ENCODE measurements around the gene NMT1. TPM values are rescaled to one million over a fixed set of nuclear protein-coding genes. Genes with fewer than 3 reads are reported as not detected.
A peak's percentile ranks its signal among the peaks of the same experiment; 100 is the strongest.

The NMT1 gene
- total RNA-seq, 1 experiment from 2014 or later: 132 TPM

GRCh38 chr17:45155029-45155428 is 93.9 kb downstream of the NMT1 start:
- Histone ChIP-seq H3K9me3 (ENCODE audit: insufficient read depth, low read depth) (no peaks in the 10 kb centered on the region), H3K36me3 (ENCODE audit: low read depth) (peaks cover 15% of the 10 kb centered on the region), H3K79me2 (ENCODE audit: low read depth) (peaks cover 83% of the 10 kb centered on the region), H2AFZ (no peak overlapping the region), H3F3A (ENCODE audit: insufficient read depth, low read depth) (peaks cover 74% of the 10 kb centered on the region), H3K4me2 (peak overlapping the region; percentile 82), H3K4me1 (replicated peaks; ENCODE audit: insufficient read depth) (peaks cover 72% of the 10 kb centered on the region), H4K20me1 (ENCODE audit: insufficient read depth) (no peaks in the 10 kb centered on the region; the same call in 1 of the 2 replicates), H3K4me3 (peak overlapping the region; percentile 36; the same call in 1 of the 2 replicates), H3K9me2 (ENCODE audit: insufficient read depth) (no peaks in the 10 kb centered on the region), H3K27ac (peak overlapping the region; percentile 75), H3K27me3 (ENCODE audit: insufficient read depth, low read depth) (no peaks in the 10 kb centered on the region)
- no TSS peak for BruUV-seq (replicated peaks)
- CTCF ChIA-PET: interaction anchor here (0.6 to 2.3 kb wide), 8 partner anchors 16 to 270 kb away, joined by 4 to 37 read pairs (median 16); partner anchors contain the start of gene ACBD4
- POLR2A ChIA-PET (ENCODE audit: unreplicated experiment): interaction anchor here (0.5 to 1.4 kb wide), 8 partner anchors 14 to 269 kb away, joined by 3 to 41 read pairs (median 8); partner anchors contain the start of gene C1QL1
- no peak for TF ChIP-seq EZH2 (IDR thresholded peaks at IDR 0.05; ENCODE audit: low read depth)
- 0 out of 2 replicates have a peak, but pooled peaks have one; percentile 21 for TF ChIP-seq CTCF (conservative IDR thresholded peaks at IDR 0.05)
- peak in 1 of 2 experiments; percentile 74 for DNase-seq
- intact Hi-C loops (cut with micrococcal nuclease; ENCODE audit: unreplicated experiment): no loop called here

GRCh38 chr17:45155483-45155882 is 94.4 kb downstream of the NMT1 start:
- Histone ChIP-seq H3K36me3 (ENCODE audit: low read depth) (peaks cover 10% of the 10 kb centered on the region), H4K20me1 (ENCODE audit: insufficient read depth) (no peaks in the 10 kb centered on the region; the same call in 1 of the 2 replicates), H3K9me3 (ENCODE audit: insufficient read depth, low read depth) (no peaks in the 10 kb centered on the region), H3K27ac (peak overlapping the region; percentile 75), H3K79me2 (ENCODE audit: low read depth) (peaks cover 83% of the 10 kb centered on the region), H3K27me3 (ENCODE audit: insufficient read depth, low read depth) (no peaks in the 10 kb centered on the region), H3K4me3 (peak overlapping the region; percentile 36; the same call in 1 of the 2 replicates), H2AFZ (no peak overlapping the region), H3K4me2 (peak overlapping the region; percentile 82), H3K4me1 (replicated peaks; ENCODE audit: insufficient read depth) (peaks cover 74% of the 10 kb centered on the region), H3K9me2 (ENCODE audit: insufficient read depth) (no peaks in the 10 kb centered on the region), H3F3A (ENCODE audit: insufficient read depth, low read depth) (peaks cover 74% of the 10 kb centered on the region)
- POLR2A ChIA-PET (ENCODE audit: unreplicated experiment): interaction anchor here (0.5 to 1.4 kb wide), 8 partner anchors 14 to 268 kb away, joined by 3 to 41 read pairs (median 12); partner anchors contain the start of gene C1QL1
- CTCF ChIA-PET: interaction anchor here (0.6 to 2.3 kb wide), 7 partner anchors 19 to 270 kb away, joined by 4 to 37 read pairs (median 13); partner anchors contain the start of gene ACBD4
- DNase-seq: peak; percentile 21 to 77
- TF ChIP-seq CTCF (conservative IDR thresholded peaks at IDR 0.05) (0 out of 2 replicates have a peak, but pooled peaks have one; percentile 5), EZH2 (IDR thresholded peaks at IDR 0.05; ENCODE audit: low read depth) (no peak)
- intact Hi-C loops (cut with micrococcal nuclease; ENCODE audit: unreplicated experiment): no loop called here
- no TSS peak for BruUV-seq (replicated peaks)

GRCh38 chr17:45156242-45156641 is 95.1 kb downstream of the NMT1 start:
- Histone ChIP-seq H3F3A (ENCODE audit: insufficient read depth, low read depth) (peaks cover 71% of the 10 kb centered on the region), H2AFZ (no peak overlapping the region), H3K36me3 (ENCODE audit: low read depth) (peaks cover 7% of the 10 kb centered on the region; the same call in 1 of the 2 replicates), H3K9me3 (ENCODE audit: insufficient read depth, low read depth) (no peaks in the 10 kb centered on the region), H3K4me1 (replicated peaks; ENCODE audit: insufficient read depth) (peaks cover 72% of the 10 kb centered on the region), H3K79me2 (ENCODE audit: low read depth) (peaks cover 83% of the 10 kb centered on the region), H3K4me3 (no peak overlapping the region), H3K4me2 (peak overlapping the region; percentile 82), H3K27ac (no peak overlapping the region), H4K20me1 (ENCODE audit: insufficient read depth) (no peaks in the 10 kb centered on the region; the same call in 1 of the 2 replicates), H3K9me2 (ENCODE audit: insufficient read depth) (no peaks in the 10 kb centered on the region), H3K27me3 (ENCODE audit: insufficient read depth, low read depth) (no peaks in the 10 kb centered on the region)
- ChIA-PET POLR2A (ENCODE audit: unreplicated experiment) (no interaction called here), CTCF (interaction anchor here (1.2 to 2.3 kb wide), 3 partner anchors 20 to 42 kb away, joined by 4 to 37 read pairs (median 26); partner anchors contain the start of gene ACBD4)
- no peak for DNase-seq
- intact Hi-C loops (cut with micrococcal nuclease; ENCODE audit: unreplicated experiment): no loop called here
- BruUV-seq (replicated peaks): no TSS peak
- TF ChIP-seq EZH2 (IDR thresholded peaks at IDR 0.05; ENCODE audit: low read depth): no peak
- no peak for TF ChIP-seq CTCF (conservative IDR thresholded peaks at IDR 0.05)

Small RNA genes lying within 50 kb of the gene (microRNA-seq; reads per million reads assigned to microRNA genes)
- 2.0 reads per million for gene MIR6784 (ENCODE audit: borderline number of aligned reads, borderline replicate concordance)

Other genes with a start within 250 kb of the NMT1 start
- 42.6 and 50.0 TPM in 2 replicates for gene GJC1, start 231.0 kb upstream of the NMT1 start, total RNA-seq (2021)
- gene HIGD1B, start 213.4 kb upstream of the NMT1 start, total RNA-seq (2021): not detected in 2 replicates
- 111 and 126 TPM in 2 replicates for gene EFTUD2, start 161.9 kb upstream of the NMT1 start, total RNA-seq (2021)
- not detected in 2 replicates for gene GFAP, start 145.8 kb upstream of the NMT1 start, total RNA-seq (2021)
- 48.2 and 58.5 TPM in 2 replicates for gene KIF18B, start 113.5 kb upstream of the NMT1 start, total RNA-seq (2021)
- gene C1QL1, start 93.0 kb upstream of the NMT1 start, total RNA-seq (2021): 0.93 and 1.3 TPM in 2 replicates
- 57.9 and 68.8 TPM in 2 replicates for gene DCAKD, start 9.7 kb upstream of the NMT1 start, total RNA-seq (2021)
- 92.4 and 138 TPM in 2 replicates for gene PLCD3, start 71.2 kb downstream of the NMT1 start, total RNA-seq (2021)
- 14.6 and 19.5 TPM in 2 replicates for gene ACBD4, start 74.4 kb downstream of the NMT1 start, total RNA-seq (2021)
- 49.3 and 64.9 TPM in 2 replicates for gene HEXIM1, start 87.2 kb downstream of the NMT1 start, total RNA-seq (2021)
- 22.4 and 32.2 TPM in 2 replicates for gene HEXIM2, start 100.6 kb downstream of the NMT1 start, total RNA-seq (2021)
- gene FMNL1, start 160.6 kb downstream of the NMT1 start, total RNA-seq (2021): 12.9 and 18.7 TPM in 2 replicates
- 0.35 and 0.48 TPM in 2 replicates for gene SPATA32, start 200.8 kb downstream of the NMT1 start, total RNA-seq (2021)